GM10248 (cell line): ENCODE data around the gene AKR1B1.

Source experiments
- CTCF ChIA-PET: fragments of 300-600 bp; sonication (Branson Sonifier 250); formaldehyde crosslinking; extraction: SDS; loops from one replicate; lab custom pipeline; 2021; ENCODE audit warnings: antibody characterized with exemption; lab: Yijun Ruan, JAX
- POLR2A ChIA-PET: fragments of 350-650 bp; sonication (Branson Sonifier 250); formaldehyde crosslinking; extraction: SDS; loops from one replicate; lab custom pipeline; 2020; ENCODE audit warnings: antibody characterized with exemption; lab: Yijun Ruan, JAX
- DNase-seq: peaks from one replicate; pipeline ENCODE4 v3.0.0; 2012; ENCODE audit errors: extremely low spot score
- CTCF ChIP-seq: IDR thresholded peaks from 2 replicates; pipeline ENCODE4 v1.5.1; 2012; ENCODE audit warnings: mild to moderate bottlenecking, low read depth; ENCODE audit errors: extremely low read depth, missing control alignments, control extremely low read depth

The AKR1B1 gene

DNA sequence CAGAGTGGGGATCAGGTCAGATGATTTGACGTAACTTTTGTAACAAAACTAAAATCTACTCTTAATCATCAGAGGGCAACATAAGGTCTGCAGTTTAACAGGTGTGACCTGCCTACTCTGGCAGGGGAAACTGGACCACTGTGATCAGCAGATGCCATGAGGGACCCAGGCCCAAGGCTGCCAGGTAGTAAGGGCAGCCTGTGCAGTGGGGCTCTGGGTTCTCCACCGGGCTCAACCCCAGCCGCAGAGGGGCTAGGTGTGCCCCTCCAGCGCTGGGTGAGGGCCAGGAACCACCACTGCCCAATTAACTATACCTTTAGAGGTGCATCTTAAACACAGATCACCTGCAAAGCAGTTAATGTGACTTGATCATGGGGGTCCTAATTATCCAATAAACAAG, 17.6 kb downstream of the AKR1B1 start:
- DNase-seq = no peak
- POLR2A ChIA-PET = no interaction called here
- TF ChIP-seq CTCF = no peak
- CTCF ChIA-PET = interaction anchor here (1.1 to 1.9 kb wide), 2 partner anchors 9 to 17 kb away, joined by 5 read pairs; partner anchors contain the start of gene AKR1B1

DNA sequence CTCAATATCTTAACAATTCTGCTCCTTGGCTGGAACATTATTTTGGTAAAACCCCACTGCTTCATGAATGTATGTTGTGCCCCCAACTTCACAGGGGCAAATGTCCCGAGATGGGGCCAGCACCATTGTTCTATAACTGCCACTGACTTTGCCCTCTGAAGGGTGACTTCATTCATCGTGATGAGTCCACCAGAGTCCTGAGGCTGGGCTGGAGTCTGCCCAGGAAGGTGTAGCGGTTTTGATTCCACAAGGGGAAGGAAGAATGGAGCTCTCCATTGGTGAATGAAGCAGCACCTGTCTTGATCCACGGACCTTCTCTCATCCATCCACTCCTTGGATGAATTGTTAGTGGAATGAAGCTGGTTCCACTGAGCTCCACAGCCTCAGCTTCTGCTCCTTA, 18.4 kb downstream of the AKR1B1 start:
- no peak for DNase-seq
- POLR2A ChIA-PET = no interaction called here
- TF ChIP-seq CTCF = no peak
- CTCF ChIA-PET = interaction anchor here (1.1 to 1.9 kb wide), 4 partner anchors 8 to 165 kb away, joined by 4 to 5 read pairs (median 5); partner anchors contain the start of gene AKR1B1

DNA sequence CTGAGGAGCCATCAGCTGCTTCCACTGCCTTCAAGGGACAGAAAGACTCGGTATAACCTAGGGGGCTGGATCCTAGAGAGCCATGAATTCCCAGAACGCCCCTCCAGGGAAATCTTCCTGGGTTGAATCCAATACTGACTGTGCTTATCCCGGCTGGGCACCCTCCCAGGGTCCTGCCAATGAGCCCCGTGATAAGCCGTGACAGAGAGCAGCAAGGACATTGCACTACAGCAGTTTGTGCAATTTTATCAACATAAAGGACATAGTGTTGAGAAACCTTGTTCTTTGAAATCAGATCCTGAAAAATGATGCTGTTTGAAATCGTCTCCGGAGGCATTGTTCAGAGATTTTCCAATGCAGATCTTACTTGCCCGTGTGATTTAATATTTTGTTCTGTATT, 18.8 kb downstream of the AKR1B1 start:
- no peak for DNase-seq
- TF ChIP-seq CTCF = no peak
- POLR2A ChIA-PET = no interaction called here
- CTCF ChIA-PET = interaction anchor here (1.1 to 1.9 kb wide), 4 partner anchors 8 to 166 kb away, joined by 4 to 5 read pairs (median 5); partner anchors contain the start of gene AKR1B1

DNA sequence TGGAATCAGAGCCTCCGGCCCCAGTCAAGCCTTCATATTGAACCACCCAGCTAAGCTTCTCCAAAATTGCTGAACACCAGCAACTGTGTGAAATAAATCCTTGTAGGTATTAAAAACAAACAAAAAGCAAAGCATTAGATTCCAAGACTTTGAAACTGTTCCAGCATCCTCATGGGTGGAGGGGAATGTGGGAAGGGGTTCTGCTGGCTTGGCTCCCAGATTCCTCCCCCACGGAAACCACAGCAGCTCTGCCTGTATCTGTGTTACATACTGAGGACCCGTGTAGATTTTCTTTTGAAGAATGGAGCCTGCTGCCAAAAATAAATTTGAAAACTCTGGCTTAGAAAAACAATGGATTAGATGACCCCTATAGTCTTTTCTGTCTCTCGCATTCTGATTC, 20.0 kb downstream of the AKR1B1 start:
- POLR2A ChIA-PET = no interaction called here
- CTCF ChIA-PET = interaction anchor here (1.2 to 1.5 kb wide), 3 partner anchors 72 to 167 kb away, joined by 3 to 5 read pairs (median 3); no protein-coding TSS in a partner anchor
- DNase-seq = no peak
- TF ChIP-seq CTCF = no peak

DNA sequence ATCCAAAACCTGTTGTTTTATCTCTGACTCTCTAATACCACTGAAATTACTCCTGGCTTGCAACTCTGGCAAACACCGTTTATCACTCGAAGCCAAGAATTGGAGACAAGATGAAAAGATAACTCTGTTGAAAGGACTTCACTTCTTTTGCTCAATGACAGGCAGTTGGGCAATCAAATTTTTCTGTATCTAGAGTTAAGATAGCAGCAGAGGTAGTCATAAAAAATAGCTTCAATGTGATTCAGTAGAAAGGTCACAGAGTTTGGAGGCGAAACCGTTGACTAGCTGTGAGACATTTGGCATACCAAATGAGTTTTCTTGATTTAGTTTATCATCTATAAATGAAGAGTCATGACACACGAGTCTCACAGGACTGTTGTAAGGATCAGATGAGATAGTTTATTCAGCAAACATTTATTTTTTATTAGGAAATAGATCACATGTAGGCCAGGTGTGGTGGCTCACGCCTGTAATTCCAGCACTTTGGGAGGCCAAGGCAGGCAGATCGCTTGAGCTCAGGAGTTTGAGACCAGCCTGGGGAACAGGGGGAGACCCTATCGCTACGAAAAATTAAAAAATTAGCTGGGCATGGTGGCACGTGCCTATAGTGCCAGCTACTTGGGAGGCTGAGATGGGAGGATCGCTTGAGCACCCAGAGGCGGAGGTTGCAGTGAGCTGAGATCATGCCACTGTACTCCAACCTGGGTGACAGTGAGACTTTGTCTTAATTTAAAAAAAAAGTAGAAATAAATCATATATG, 23.6 kb downstream of the AKR1B1 start:
- TF ChIP-seq CTCF = no peak
- CTCF ChIA-PET = interaction anchor here (0.9 to 1.4 kb wide), 6 partner anchors 9 to 172 kb away, joined by 3 to 7 read pairs (median 4); no protein-coding TSS in a partner anchor
- POLR2A ChIA-PET = interaction anchor here (0.6 kb wide), 1 partner anchor 1304 kb away, joined by 5 read pairs; no protein-coding TSS in a partner anchor
- no peak for DNase-seq

DNA sequence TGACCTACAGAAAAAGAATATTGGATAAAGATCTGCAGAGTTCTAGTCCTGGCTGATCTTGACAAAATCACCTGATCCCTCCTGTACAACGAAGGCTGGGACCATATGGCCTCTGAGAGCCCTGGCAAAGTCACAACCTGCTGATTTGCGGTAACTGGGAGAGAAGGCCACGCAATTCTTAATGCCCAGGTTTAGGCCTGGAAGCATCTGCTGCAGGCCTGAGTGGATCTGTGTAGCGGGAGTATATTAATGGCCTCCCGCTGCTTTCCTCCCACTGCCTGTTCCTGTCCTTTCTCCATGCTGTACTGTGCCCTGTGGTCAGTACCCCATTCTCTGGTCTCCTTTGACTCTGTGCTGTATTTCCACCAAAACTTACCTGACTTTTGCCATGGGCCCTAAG, 24.2 kb downstream of the AKR1B1 start:
- no peak for TF ChIP-seq CTCF
- POLR2A ChIA-PET = no interaction called here
- CTCF ChIA-PET = interaction anchor here (0.9 to 1.4 kb wide), 4 partner anchors 10 to 171 kb away, joined by 3 to 7 read pairs (median 4); no protein-coding TSS in a partner anchor
- no peak for DNase-seq
